Measurements from ENCODE around the gene B3GAT3. TPM values are rescaled to one million over a fixed set of nuclear protein-coding genes. Genes with fewer than 3 reads are reported as not detected.

Gene B3GAT3
- polyA plus RNA-seq, 1 donor from 2014 or later = 102 TPM

DNA sequence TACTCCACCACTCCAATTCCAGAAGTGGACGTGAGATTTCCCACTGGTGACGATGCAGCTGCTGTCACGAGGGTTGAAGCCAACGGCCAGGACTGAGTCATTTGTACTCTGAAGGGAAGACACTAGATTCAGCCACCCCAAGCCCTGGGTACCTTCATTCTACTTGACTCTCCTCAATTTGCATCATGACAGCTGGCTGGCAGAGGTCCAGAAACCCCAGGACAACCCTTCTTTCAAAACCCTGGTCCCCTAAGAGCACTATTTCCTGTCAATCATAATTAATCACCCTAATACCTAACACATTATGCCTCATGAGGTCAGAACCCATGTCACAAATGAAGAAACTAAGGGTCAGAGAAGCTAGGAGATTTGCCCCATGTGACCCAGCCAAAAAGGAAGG, 14.1 kb downstream of the B3GAT3 start:
- Histone ChIP-seq H3K27me3 (ENCODE audit: insufficient read depth, low read depth, low read length) (peaks cover 8% of the 10 kb centered on the region), H3F3A (ENCODE audit: insufficient read depth, low read length, poor library complexity, severe bottlenecking) (no peaks in the 10 kb centered on the region), H3K9ac (ENCODE audit: low read length) (no peak overlapping the region), H2AFZ (ENCODE audit: low read depth, low read length) (no peak overlapping the region), H3K4me2 (ENCODE audit: low read length) (no peak overlapping the region), H3K27ac (ENCODE audit: low read length) (no peak overlapping the region), H3K9me2 (ENCODE audit: insufficient read depth, low read length) (no peaks in the 10 kb centered on the region), H3K36me3 (ENCODE audit: insufficient read depth, low read length) (no peaks in the 10 kb centered on the region), H4K20me1 (ENCODE audit: insufficient read depth) (no peaks in the 10 kb centered on the region), H3K9me3 (ENCODE audit: low read length) (no peaks in the 10 kb centered on the region), H3K4me3 (ENCODE audit: low read length) (no peak overlapping the region), H3K79me2 (replicated peaks; ENCODE audit: insufficient read depth, low read length) (no peaks in the 10 kb centered on the region)
- no peak for TF ChIP-seq POLR2AphosphoS5 (IDR thresholded peaks at IDR 0.05)
- TF ChIP-seq, protein P1, sequence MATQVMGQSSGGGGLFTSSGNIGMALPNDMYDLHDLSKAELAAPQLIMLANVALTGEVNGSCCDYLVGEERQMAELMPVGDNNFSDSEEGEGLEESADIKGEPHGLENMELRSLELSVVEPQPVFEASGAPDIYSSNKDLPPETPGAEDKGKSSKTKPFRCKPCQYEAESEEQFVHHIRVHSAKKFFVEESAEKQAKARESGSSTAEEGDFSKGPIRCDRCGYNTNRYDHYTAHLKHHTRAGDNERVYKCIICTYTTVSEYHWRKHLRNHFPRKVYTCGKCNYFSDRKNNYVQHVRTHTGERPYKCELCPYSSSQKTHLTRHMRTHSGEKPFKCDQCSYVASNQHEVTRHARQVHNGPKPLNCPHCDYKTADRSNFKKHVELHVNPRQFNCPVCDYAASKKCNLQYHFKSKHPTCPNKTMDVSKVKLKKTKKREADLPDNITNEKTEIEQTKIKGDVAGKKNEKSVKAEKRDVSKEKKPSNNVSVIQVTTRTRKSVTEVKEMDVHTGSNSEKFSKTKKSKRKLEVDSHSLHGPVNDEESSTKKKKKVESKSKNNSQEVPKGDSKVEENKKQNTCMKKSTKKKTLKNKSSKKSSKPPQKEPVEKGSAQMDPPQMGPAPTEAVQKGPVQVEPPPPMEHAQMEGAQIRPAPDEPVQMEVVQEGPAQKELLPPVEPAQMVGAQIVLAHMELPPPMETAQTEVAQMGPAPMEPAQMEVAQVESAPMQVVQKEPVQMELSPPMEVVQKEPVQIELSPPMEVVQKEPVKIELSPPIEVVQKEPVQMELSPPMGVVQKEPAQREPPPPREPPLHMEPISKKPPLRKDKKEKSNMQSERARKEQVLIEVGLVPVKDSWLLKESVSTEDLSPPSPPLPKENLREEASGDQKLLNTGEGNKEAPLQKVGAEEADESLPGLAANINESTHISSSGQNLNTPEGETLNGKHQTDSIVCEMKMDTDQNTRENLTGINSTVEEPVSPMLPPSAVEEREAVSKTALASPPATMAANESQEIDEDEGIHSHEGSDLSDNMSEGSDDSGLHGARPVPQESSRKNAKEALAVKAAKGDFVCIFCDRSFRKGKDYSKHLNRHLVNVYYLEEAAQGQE (IDR thresholded peaks at IDR 0.05; ENCODE audit: borderline replicate concordance) = no peak
- TF ChIP-seq SMC3 (conservative IDR thresholded peaks at IDR 0.05; ENCODE audit: poor library complexity) = no peak
- TF ChIP-seq MXI1 (conservative IDR thresholded peaks at IDR 0.05; ENCODE audit: poor library complexity, severe bottlenecking) = no peak
- TF ChIP-seq, protein P2, sequence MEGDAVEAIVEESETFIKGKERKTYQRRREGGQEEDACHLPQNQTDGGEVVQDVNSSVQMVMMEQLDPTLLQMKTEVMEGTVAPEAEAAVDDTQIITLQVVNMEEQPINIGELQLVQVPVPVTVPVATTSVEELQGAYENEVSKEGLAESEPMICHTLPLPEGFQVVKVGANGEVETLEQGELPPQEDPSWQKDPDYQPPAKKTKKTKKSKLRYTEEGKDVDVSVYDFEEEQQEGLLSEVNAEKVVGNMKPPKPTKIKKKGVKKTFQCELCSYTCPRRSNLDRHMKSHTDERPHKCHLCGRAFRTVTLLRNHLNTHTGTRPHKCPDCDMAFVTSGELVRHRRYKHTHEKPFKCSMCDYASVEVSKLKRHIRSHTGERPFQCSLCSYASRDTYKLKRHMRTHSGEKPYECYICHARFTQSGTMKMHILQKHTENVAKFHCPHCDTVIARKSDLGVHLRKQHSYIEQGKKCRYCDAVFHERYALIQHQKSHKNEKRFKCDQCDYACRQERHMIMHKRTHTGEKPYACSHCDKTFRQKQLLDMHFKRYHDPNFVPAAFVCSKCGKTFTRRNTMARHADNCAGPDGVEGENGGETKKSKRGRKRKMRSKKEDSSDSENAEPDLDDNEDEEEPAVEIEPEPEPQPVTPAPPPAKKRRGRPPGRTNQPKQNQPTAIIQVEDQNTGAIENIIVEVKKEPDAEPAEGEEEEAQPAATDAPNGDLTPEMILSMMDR (IDR thresholded peaks at IDR 0.05; ENCODE audit: poor library complexity, severe bottlenecking) = no peak
- TF ChIP-seq EZH2 (IDR thresholded peaks at IDR 0.05; ENCODE audit: borderline replicate concordance, insufficient read depth, low read length, poor library complexity, severe bottlenecking) = no peak
- TF ChIP-seq EP300 (conservative IDR thresholded peaks at IDR 0.05; ENCODE audit: poor library complexity, severe bottlenecking) = no peak
- TF ChIP-seq RAD21 (conservative IDR thresholded peaks at IDR 0.05) = no peak
- TF ChIP-seq TAF1 (IDR thresholded peaks at IDR 0.05; ENCODE audit: low read depth) = no peak

DNA sequence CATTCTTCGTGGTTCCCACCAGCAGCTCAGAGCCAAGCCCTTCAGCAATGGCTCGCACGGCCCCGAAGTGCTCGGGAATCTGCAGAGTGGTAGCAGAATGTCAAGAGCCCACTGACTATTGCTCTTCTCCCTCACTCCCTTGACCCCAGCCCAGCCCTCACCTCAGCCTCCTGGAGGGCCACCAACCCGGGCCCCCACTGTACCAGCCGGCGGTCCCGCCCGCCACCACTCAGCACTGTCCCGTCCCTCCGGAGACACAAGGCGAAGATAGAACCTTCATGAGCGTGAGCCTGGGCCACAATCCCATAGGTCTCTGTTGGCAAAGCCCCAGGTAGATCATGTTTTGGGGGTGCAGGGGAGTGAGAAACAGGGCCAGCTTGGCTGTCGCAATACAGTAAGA, 15.9 kb downstream of the B3GAT3 start:
- Histone ChIP-seq H3K4me3 (ENCODE audit: low read length) (no peak overlapping the region), H4K20me1 (ENCODE audit: insufficient read depth) (no peaks in the 10 kb centered on the region), H3K9me3 (ENCODE audit: low read length) (no peaks in the 10 kb centered on the region), H3F3A (ENCODE audit: insufficient read depth, low read length, poor library complexity, severe bottlenecking) (no peaks in the 10 kb centered on the region), H2AFZ (ENCODE audit: low read depth, low read length) (no peak overlapping the region), H3K9ac (ENCODE audit: low read length) (no peak overlapping the region), H3K79me2 (replicated peaks; ENCODE audit: insufficient read depth, low read length) (peaks cover 5% of the 10 kb centered on the region), H3K36me3 (ENCODE audit: insufficient read depth, low read length) (no peaks in the 10 kb centered on the region), H3K9me2 (ENCODE audit: insufficient read depth, low read length) (no peaks in the 10 kb centered on the region), H3K27me3 (ENCODE audit: insufficient read depth, low read depth, low read length) (no peaks in the 10 kb centered on the region), H3K4me2 (ENCODE audit: low read length) (no peak overlapping the region), H3K27ac (ENCODE audit: low read length) (no peak overlapping the region)
- TF ChIP-seq POLR2AphosphoS5 (IDR thresholded peaks at IDR 0.05) = no peak
- no peak for TF ChIP-seq EP300 (conservative IDR thresholded peaks at IDR 0.05; ENCODE audit: poor library complexity, severe bottlenecking)
- no peak for TF ChIP-seq EZH2 (IDR thresholded peaks at IDR 0.05; ENCODE audit: borderline replicate concordance, insufficient read depth, low read length, poor library complexity, severe bottlenecking)
- TF ChIP-seq, protein P1 (IDR thresholded peaks at IDR 0.05; ENCODE audit: borderline replicate concordance) = no peak
- TF ChIP-seq SMC3 (conservative IDR thresholded peaks at IDR 0.05; ENCODE audit: poor library complexity) = no peak
- TF ChIP-seq RAD21 (conservative IDR thresholded peaks at IDR 0.05) = no peak
- TF ChIP-seq, protein P2 (IDR thresholded peaks at IDR 0.05; ENCODE audit: poor library complexity, severe bottlenecking) = no peak
- TF ChIP-seq TAF1 (IDR thresholded peaks at IDR 0.05; ENCODE audit: low read depth) = no peak
- TF ChIP-seq MXI1 (conservative IDR thresholded peaks at IDR 0.05; ENCODE audit: poor library complexity, severe bottlenecking) = no peak
